VCaP (cell line): ENCODE data around the gene COX10.
A peak's percentile ranks its signal among the peaks of the same experiment; 100 is the strongest.

ENCODE experiments used
- H3K27ac ChIP-seq: fragments of 450-650 bp; 2 replicates; pipeline ENCODE4 v1.5.1; 2017
- CTCF ChIP-seq: fragments of 450-650 bp; conservative IDR thresholded peaks from 2 replicates; pipeline ENCODE4 v1.5.1; 2017; ENCODE audit warnings: mild to moderate bottlenecking, moderate library complexity

Gene COX10

GRCh38 chr17:14199601-14200000, 130.3 kb downstream of the COX10 start:
- H3K27ac ChIP-seq, result no peak overlapping the region
- TF ChIP-seq CTCF, result no peak

- no peak overlapping the region for H3K27ac ChIP-seq
- TF ChIP-seq CTCF, result no peak
Observed at GRCh38 chr17:14200354-14200753, 131.1 kb downstream of the COX10 start.

GRCh38 chr17:14201021-14201987, 132.0 kb downstream of the COX10 start:
- TF ChIP-seq CTCF, result no peak
- H3K27ac ChIP-seq, result peak overlapping the region; percentile 25

- peak overlapping the region; percentile 25; the same call in 1 of the 2 replicates for H3K27ac ChIP-seq
- TF ChIP-seq CTCF, result no peak
Observed at GRCh38 chr17:14201988-14202380, 132.7 kb downstream of the COX10 start.

GRCh38 chr17:14202388-14203166, 133.3 kb downstream of the COX10 start:
- no peak overlapping the region for H3K27ac ChIP-seq
- TF ChIP-seq CTCF, result no peak

- TF ChIP-seq CTCF, result peak; percentile 47; the same call in 1 of the 2 replicates
- no peak overlapping the region for H3K27ac ChIP-seq
Observed at GRCh38 chr17:14203388-14203787, 134.1 kb downstream of the COX10 start.

GRCh38 chr17:14204084-14204483, 134.8 kb downstream of the COX10 start:
- TF ChIP-seq CTCF, result no peak
- no peak overlapping the region for H3K27ac ChIP-seq
